A549 treated with AZD9567 at 1 μM for 4 hours (cell line): ENCODE data around the gene APOC4. TPM values are rescaled to one million over a fixed set of nuclear protein-coding genes. Genes with fewer than 3 reads are reported as not detected.

Experiments used
- total RNA-seq: library from RNA; stranded (reverse); fragments of 200-300 nt; extraction: Qiagen RNA extraction; gene quantifications from 5 replicates; pipeline ENCODE4 v1.2.3, GENCODE V29; 2022; ENCODE audit not compliant: insufficient read depth

The APOC4 gene
- total RNA-seq: not detected in 5 replicates

GRCh38 chr19:44942067-44942571, at the start of gene APOC4:
Gene APOC4 (plus strand): TSS chr19:44942237. CDS start chr19:44942278, 41 bp downstream.

GRCh38 chr19:44905437-44906160, 36.4 kb upstream of the APOC4 start, which contains the start of gene APOE:
Gene APOE (plus strand): TSS chr19:44905796. CDS start chr19:44906625, 829 bp downstream.

GRCh38 chr19:44914433-44915206, 27.4 kb upstream of the APOC4 start, which contains the start of gene APOC1:
Gene APOC1 (plus strand): TSS chr19:44914608. CDS start chr19:44914892, 284 bp downstream.

GRCh38 chr19:44954649-44955504, 12.8 kb downstream of the APOC4 start, which contains the start of gene CLPTM1:
Gene CLPTM1 (plus strand): TSS chr19:44955380. CDS start chr19:44955396, 16 bp downstream.

Other genes with a start within 250 kb of the APOC4 start
- gene CEACAM16, start 243.1 kb upstream of the APOC4 start, total RNA-seq: 0.12 to 0.16 TPM (median 0.14 TPM) in 4 of 5 replicates, not detected in the other
- gene BCL3, start 193.5 kb upstream of the APOC4 start, total RNA-seq: 25.3 to 59.4 TPM (median 53.0 TPM) in 5 replicates
- gene CBLC, start 164.3 kb upstream of the APOC4 start, total RNA-seq: not detected in 5 replicates
- gene BCAM, start 133.1 kb upstream of the APOC4 start, total RNA-seq: 53.6 to 84.4 TPM (median 82.5 TPM) in 5 replicates
- gene NECTIN2, start 95.9 kb upstream of the APOC4 start, total RNA-seq: 57.3 to 79.5 TPM (median 73.5 TPM) in 5 replicates
- 222 to 250 TPM (median 240 TPM) in 5 replicates for gene TOMM40, start 51.0 kb upstream of the APOC4 start, total RNA-seq
- gene APOE, start 36.4 kb upstream of the APOC4 start, total RNA-seq: 12.6 to 20.0 TPM (median 15.3 TPM) in 5 replicates
- gene APOC1, start 27.6 kb upstream of the APOC4 start, total RNA-seq: 74.0 to 128 TPM (median 117 TPM) in 5 replicates
- gene APOC2, start 3.8 kb downstream of the APOC4 start, total RNA-seq: not detected in 5 replicates
- gene CLPTM1, start 13.1 kb downstream of the APOC4 start, total RNA-seq: 149 to 198 TPM (median 172 TPM) in 5 replicates
- 18.2 to 47.3 TPM (median 36.6 TPM) in 5 replicates for gene RELB, start 59.2 kb downstream of the APOC4 start, total RNA-seq
- gene CLASRP, start 96.8 kb downstream of the APOC4 start, total RNA-seq: 32.1 to 79.8 TPM (median 76.7 TPM) in 5 replicates
- gene ZNF296, start 134.2 kb downstream of the APOC4 start, total RNA-seq: 14.1 to 18.2 TPM (median 16.0 TPM) in 5 replicates
- gene GEMIN7, start 137.0 kb downstream of the APOC4 start, total RNA-seq: 88.7 to 119 TPM (median 100 TPM) in 5 replicates
- gene PPP1R37, start 150.9 kb downstream of the APOC4 start, total RNA-seq: 16.0 to 39.6 TPM (median 38.4 TPM) in 5 replicates
- 0.28 to 0.40 TPM (median 0.35 TPM) in 4 of 5 replicates, not detected in the other for gene NKPD1, start 218.7 kb downstream of the APOC4 start, total RNA-seq
- gene TRAPPC6A, start 236.0 kb downstream of the APOC4 start, total RNA-seq: 35.3 to 48.3 TPM (median 43.4 TPM) in 5 replicates
- 18.7 to 23.9 TPM (median 21.8 TPM) in 5 replicates for gene BLOC1S3, start 236.5 kb downstream of the APOC4 start, total RNA-seq